Measurements from ENCODE around the gene SCFD2.

Gene SCFD2

GRCh38 chr4:52919461-52919860 is 446.4 kb downstream of the SCFD2 start:
- DNase-seq (ENCODE audit: low read depth), result no peak

GRCh38 chr4:52917817-52918216 is 448.0 kb downstream of the SCFD2 start:
- DNase-seq (ENCODE audit: low read depth), result no peak

- DNase-seq (ENCODE audit: low read depth), result no peak
Measured at GRCh38 chr4:52915730-52916300, 450.0 kb downstream of the SCFD2 start.

GRCh38 chr4:52915191-52915590 is 450.7 kb downstream of the SCFD2 start:
- no peak for DNase-seq (ENCODE audit: low read depth)

GRCh38 chr4:52914051-52914605 is 451.7 kb downstream of the SCFD2 start:
- no peak for DNase-seq (ENCODE audit: low read depth)

GRCh38 chr4:52912608-52913007 is 453.3 kb downstream of the SCFD2 start:
- DNase-seq (ENCODE audit: low read depth), result no peak

GRCh38 chr4:52911684-52912294 is 454.1 kb downstream of the SCFD2 start:
- peak; percentile 62 for DNase-seq (ENCODE audit: low read depth)

GRCh38 chr4:52910115-52910514 is 455.7 kb downstream of the SCFD2 start:
- no peak for DNase-seq (ENCODE audit: low read depth)

- no peak for DNase-seq (ENCODE audit: low read depth)
Measured at GRCh38 chr4:52907510-52907909, 458.4 kb downstream of the SCFD2 start.

- no peak for DNase-seq (ENCODE audit: low read depth)
Measured at GRCh38 chr4:52904421-52904820, 461.4 kb downstream of the SCFD2 start.

GRCh38 chr4:52903273-52903672 is 462.6 kb downstream of the SCFD2 start:
- DNase-seq (ENCODE audit: low read depth), result no peak

GRCh38 chr4:52894443-52894842 is 471.4 kb downstream of the SCFD2 start:
- no peak for DNase-seq (ENCODE audit: low read depth)

GRCh38 chr4:52892880-52893279 is 473.0 kb downstream of the SCFD2 start:
- no peak for DNase-seq (ENCODE audit: low read depth)

- DNase-seq (ENCODE audit: low read depth), result no peak
Measured at GRCh38 chr4:52891743-52892142, 474.1 kb downstream of the SCFD2 start.

GRCh38 chr4:52890521-52890791 is 475.4 kb downstream of the SCFD2 start:
- DNase-seq (ENCODE audit: low read depth), result no peak

GRCh38 chr4:52889778-52890520 is 475.9 kb downstream of the SCFD2 start:
- DNase-seq (ENCODE audit: low read depth), result no peak

GRCh38 chr4:52889354-52889753 is 476.5 kb downstream of the SCFD2 start:
- DNase-seq (ENCODE audit: low read depth), result no peak

GRCh38 chr4:52884994-52885393 is 480.9 kb downstream of the SCFD2 start:
- no peak for DNase-seq (ENCODE audit: low read depth)

- no peak for DNase-seq (ENCODE audit: low read depth)
Measured at GRCh38 chr4:52883707-52884669, 481.9 kb downstream of the SCFD2 start.

GRCh38 chr4:52883183-52883621 is 482.7 kb downstream of the SCFD2 start:
- DNase-seq (ENCODE audit: low read depth), result no peak

GRCh38 chr4:52880994-52881393 is 484.9 kb downstream of the SCFD2 start:
- DNase-seq (ENCODE audit: low read depth), result no peak

GRCh38 chr4:52879471-52879870 is 486.4 kb downstream of the SCFD2 start:
- DNase-seq (ENCODE audit: low read depth), result no peak
